HG03025 (cell line): ENCODE measurements around the gene GSS.

ENCODE experiments used
- ATAC-seq: cut with Tn5 transposase; IDR thresholded peaks from one replicate; pipeline ENCODE4 v1.9.1; 2021; ENCODE audit warnings: mild to moderate bottlenecking, moderate library complexity; ENCODE audit not compliant: unreplicated experiment, low FRiP score

The GSS gene

DNA sequence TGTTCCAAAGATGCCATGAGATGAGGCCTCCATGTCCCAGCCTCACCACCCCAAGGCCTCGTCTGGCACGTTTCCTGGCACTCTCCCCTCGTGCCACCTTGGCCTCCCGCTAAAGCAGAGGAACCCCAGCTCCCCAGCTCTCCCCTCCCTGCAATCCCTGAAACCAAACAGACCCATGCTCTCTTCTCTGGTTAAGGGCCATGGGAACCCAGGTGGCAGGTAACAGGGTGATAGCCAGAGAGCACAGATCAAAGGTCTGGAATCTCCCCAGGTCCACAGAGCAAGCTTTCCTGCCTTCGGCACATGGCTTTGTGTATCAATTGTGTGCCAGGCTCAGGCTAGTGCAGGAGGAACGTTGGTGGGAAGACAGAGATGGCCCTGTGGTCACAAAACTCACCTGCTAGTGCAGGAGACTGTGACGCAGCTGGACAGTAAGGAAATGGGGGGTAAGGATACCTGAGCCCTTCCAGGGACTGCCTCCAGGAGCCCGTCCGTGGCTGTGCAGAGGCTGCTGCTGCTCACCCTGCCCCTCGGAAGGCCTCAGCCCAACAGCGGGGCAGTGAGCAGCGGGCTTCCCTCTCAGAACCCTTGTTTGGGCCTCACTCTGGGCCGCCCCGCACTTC, 39.0 kb upstream of the GSS start:
- ATAC-seq = no peak

DNA sequence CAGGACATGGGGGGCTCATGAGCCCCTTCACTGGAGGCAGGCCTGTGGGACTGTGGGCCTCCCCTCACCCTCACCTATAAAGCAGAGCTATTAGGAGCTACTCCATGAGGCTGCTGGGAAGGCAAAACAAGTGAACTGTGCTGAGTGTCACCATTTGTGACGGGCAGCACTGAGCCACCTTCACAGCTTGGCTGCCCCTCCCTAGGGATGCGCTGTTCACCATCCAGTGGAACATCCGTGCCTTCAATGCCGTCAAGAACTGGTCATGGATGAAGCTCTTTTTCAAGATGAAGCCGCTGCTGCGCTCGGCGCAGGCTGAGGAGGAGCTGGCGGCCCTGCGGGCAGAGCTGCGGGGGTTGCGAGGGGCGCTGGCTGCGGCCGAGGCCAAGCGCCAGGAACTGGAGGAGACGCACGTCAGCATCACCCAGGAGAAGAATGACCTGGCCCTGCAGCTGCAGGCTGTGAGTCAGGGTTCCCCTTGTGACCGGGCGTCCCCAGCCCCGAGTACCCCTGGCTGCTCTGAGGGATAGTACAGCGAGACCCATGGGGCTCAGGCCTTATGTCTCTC, 38.4 kb upstream of the GSS start:
- ATAC-seq = no peak

DNA sequence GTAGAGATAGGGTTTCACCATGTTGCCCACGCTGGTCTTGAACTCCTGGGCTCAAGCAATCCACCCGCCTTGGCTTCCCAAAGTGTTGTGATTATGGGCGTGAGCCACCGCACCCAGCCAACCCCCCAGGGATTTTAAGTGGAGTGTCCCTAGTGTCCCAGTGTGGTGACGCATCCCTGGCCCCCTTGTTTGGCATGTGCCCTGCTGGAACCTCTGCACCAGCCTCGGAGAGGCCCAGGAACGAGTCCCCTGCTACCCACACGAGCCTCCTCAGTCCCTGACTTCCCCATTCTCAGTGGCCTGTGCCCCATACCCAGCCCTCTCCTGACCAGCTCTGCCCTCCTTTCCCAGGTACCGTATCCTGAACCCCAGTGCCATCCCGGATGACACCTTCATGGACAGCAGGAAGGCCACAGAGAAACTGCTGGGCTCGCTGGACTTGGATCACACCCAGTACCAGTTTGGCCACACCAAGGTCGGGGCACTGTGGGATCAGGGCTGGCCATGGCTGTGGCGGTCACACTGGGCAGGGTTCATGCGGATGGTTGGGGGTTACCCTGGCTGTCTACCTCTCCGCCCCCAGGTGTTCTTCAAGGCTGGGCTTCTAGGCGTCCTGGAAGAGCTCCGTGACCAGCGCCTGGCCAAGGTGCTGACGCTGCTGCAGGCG, 37.3 kb upstream of the GSS start:
- no peak for ATAC-seq

DNA sequence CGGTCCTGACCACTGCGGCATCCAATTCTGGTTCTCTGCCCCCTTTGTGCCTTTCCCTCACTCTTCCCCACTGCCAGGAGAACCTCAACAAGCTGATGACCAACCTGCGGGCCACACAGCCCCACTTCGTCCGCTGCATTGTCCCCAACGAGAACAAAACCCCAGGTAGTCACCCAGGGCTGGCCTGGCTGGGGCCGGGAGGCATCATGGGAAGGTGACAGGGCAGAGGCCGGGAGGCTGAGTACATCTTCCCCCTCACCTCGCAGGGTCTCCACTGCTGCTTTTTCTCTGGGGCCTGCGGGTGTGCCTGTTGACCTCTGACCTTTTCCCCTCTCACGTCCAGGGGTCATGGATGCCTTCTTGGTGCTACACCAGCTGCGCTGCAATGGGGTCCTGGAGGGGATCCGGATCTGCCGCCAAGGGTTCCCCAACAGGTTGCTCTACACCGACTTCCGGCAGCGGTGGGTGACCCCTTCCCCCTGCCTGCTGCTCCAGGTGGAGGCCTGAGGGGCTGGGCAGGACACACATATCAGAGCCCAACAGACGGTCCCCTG, 35.1 kb upstream of the GSS start:
- no peak for ATAC-seq

DNA sequence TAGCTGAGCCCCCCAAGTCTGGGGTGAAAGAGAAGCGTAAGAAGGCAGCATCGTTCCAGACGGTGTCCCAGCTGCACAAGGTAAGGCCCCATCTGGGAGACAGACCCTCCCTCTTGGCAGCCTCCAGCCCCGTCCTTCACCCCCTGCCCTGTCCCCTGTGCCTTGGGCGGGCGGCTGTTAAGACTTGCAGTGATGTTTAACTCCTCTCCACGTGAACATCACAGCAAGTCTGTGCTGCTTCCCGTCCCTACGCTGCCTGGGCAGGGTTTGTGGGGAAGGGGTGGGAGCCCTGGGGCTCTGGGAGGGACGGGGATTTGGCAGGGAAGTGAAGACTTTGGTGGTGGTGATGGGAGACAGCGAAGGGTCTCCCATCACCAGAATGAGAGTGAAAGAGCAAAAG, 34.6 kb upstream of the GSS start:
- ATAC-seq = no peak

DNA sequence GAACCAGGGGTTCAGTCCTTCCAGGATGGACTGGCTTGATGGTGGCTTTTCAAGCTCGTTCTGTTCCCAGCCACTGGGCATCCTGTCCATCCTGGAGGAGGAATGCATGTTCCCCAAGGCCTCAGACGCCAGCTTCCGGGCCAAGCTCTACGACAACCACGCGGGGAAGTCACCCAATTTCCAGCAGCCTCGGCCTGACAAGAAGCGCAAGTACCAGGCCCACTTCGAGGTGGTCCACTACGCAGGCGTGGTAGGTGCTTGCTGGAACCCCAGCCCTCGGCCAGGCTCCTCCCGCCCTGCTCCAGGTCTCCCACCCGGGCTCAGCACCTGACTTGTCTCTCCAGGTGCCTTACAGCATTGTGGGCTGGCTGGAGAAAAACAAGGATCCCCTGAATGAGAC, 34.1 kb upstream of the GSS start:
- ATAC-seq = no peak

DNA sequence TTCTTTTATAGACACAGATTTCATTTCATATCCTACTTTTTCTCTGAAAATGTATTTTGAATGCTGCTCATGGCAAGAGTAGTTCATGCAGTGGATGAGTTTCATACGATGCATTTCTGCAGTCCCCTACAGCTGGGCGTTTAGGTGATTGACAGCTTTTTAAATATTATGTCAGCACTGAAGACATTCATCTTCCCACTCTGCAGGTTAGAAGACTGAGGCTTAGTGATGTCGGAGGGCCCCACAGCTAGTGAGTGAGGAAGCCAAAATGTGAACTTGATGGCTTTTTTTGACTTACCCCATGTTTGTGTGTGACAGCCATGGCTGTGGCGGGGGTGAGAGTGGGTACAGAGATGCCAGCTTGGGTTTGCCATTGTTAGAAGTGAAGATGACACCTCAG, 33.5 kb upstream of the GSS start:
- no peak for ATAC-seq

DNA sequence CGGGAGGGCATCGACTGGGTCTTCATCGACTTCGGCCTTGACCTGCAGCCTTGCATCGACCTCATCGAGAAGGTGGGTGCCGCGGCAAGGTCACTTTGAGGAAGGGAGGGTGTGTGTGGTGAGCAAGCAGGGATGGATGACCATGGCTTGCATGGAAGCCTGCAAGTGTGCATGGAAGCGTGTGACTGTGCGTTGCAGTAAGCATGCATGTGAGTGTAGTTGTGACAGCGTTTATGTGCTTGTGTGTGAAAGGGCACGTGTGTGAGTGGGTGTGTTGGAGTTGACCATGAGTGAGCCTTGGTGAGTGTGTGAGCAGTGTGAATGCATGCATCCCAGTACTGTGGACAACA, 32.6 kb upstream of the GSS start:
- no peak for ATAC-seq

DNA sequence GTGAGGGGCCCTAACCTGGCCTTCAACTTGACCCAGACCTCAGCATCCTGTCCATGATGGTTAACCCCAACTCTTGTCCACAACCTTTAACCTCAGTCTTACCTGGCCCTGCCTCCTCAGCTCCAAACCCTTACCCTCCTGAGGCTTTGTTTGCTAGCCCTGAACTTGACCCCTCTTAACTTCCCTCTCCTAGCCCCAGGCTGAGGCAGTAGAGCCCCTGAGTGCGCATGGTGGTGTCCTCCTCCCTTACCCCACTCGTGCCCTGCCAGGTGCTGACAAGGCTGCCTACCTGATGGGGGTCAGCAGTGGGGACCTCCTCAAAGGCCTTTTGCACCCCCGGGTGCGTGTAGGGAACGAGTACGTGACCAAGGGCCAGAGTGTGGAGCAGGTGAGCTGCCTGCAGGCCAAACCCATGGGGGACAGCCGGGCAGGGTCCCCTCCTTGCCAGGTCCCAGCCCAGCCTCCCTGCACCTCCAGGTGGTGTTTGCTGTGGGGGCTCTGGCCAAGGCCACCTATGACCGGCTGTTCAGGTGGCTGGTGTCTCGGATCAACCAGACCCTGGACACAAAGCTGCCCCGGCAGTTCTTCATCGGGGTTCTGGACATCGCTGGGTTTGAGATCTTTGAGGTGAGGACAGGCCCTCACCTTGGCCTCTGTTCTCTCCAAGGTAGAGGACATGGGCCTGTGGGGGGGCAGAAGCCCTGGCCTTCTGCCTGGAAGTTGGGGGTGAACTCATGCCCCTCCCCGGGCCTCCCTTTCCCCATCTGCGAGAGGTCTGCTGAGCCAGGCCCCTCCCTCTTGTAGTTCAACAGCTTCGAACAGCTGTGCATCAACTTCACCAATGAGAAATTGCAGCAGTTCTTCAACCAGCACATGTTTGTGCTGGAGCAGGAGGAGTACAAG, 31.9 kb upstream of the GSS start:
- ATAC-seq = no peak

DNA sequence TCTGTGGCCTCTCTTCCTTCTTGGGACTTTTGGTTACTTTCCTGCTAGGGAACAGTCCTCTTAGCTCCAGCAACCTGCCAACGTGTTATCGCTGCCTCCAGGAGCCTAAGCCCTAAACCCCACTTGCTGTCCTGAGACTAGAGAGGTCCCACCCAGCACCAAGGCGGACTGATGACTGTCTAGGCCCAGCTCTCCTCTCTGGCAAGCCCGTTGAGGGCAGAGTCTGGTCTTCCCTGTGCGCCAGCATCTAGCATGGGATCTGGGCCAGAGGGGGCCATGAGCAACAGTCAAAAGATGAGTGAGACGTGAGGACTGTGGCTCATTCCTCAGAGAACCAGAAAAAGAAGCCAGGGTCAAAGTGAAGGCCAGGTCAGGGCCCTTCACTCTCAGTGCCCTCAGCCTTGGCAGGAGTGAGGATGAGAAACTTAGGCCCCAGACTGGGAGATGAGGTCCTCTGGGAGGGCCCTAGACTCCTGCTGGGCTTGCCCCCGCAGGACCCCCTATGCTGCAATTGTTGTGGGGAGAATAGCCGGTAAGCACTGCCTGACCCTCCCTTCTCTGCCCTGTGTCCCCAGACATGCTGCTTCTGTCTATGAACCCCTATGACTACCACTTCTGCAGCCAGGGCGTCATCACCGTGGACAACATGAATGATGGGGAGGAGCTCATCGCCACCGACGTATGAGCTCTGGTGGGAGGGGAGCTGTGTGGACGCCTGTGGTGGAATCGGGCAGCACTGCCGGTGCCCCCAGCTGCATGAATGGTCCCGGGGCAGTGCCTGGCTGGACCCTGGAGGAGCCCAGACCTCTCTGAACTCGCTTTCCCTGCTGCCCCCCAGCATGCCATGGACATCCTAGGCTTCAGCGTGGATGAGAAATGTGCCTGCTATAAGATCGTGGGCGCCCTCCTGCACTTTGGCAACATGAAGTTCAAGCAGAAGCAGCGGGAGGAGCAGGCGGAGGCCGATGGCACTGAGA, 31.0 kb upstream of the GSS start:
- ATAC-seq = no peak

DNA sequence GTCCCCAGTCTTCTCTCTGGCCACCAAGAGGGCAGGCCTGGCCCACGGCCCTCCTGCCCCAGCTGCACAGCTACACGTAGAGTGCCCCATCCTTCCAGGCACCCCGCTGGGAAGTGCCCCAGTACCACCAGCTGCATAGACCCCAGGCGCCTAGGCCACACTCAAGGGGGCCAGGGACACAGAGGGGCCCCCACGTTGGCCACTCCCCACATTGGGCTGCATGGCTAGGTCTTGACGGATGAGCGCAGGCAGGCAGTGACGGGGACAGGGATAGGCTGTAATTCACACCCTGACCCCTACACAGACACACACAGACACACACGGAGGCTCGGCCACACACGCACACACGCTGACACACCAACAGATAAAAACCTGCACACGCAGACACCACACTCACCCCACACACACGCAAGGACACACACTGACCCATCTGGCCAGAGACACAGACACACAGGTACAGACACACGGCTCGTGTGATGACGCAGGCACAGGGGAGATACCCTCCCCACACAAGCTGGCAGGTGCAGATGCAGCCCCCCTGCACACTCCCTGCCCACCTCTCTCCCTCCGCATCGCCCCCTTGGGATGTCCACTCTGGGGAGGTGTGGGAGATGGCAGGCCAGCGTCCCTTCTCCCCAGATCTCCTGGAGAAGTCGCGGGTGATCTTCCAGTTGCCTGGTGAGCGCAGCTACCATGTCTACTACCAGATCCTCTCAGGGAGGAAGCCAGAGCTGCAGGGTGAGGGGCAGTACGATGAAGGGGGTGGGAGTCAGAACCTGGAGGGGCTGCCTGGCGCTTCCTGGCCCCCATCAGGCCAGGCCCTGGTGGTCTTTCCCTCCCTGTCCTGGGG, 30.1 kb upstream of the GSS start:
- ATAC-seq = no peak

DNA sequence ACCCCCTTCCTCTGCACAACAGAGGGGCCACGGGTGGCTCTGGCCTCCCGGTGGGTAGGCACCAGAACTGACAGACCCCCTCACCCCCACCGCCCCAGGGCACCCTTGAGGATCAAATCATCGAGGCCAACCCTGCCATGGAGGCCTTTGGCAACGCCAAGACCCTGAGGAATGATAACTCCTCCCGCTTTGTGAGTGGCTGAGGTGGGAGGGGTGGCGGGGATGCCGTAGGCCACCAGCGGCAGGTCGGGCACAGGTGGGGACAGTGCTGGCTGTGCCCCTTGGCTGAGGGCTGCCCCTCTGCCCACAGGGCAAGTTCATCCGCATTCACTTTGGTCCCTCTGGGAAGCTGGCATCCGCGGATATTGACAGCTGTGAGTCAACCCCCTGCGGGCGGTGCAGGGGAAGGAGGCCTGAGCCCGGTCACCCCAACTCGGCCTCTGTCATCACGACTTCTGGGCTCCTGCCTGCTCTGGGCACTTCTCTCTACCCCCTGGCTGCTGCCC, 29.2 kb upstream of the GSS start:
- ATAC-seq = no peak

DNA sequence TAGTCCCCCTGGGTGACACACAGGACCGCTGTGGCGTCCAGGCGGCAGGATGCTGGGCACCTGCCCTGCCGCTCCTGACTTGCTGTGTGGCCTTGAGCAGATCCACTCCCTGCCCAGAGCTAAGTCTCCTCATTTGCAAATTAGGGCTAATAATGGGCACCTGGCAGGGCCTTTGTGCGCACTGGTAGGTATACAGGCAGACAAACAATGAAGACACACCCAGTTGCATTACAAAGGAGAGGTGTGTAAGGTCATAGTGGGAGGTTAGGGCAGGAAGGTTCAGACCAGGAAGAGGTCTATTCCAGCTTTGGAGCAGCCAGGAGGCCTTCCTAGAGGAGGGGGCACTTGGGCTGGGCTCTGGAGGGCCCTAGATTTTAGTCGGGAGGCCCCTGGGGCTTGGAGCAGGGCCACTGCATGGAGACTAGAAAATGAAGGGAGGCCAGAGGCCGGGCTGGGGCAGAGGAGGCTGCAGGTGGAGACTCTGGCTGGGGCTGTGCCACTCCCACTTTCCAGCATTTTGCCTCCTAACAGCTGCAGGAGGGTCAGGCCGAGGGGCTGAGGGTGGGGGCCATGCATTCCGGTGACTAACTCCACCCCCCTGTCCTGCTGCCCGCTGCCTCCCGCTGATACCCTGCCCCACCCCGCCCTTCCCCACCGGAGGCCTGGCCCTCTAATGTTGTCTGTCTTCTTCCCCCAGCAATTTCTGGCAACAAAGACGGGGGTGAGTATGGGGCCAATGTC, 28.6 kb upstream of the GSS start:
- ATAC-seq = no peak

DNA sequence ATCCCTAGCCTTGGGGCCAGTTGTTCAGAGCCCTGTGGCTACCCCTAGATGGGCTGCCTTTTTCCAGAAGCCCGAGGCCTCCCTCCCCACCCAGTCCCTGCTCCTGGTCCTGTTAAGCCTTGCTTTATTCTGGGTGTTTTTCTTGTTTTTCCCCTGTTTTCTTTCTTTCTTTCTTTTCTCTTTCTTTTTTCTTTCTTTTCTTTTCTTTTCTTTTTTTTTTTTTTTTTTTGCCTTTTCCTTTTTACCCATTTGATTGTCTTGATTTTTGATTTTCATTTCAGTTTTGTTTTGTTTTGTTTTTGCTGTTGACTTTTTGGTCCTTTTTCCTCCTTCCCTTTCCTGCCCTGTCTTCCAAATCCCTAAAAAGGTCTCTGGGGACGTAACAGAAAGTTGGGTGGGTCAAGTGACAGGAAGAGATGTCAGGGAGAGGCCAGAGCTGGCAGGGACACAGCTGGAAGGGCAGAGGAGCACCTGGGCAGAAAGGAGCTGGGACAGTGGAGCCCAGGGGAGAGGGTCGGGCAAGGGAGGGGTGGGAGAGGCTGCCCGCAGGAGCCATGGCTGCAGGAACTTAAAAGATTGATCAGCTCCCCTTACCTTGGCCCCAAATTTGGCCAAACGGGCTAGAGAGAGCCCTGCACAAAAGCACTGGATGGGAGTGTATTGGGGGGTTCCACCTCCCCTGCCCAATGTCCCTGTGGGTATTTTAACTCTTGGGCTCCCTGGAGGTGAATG, 27.6 kb upstream of the GSS start:
- ATAC-seq = no peak

DNA sequence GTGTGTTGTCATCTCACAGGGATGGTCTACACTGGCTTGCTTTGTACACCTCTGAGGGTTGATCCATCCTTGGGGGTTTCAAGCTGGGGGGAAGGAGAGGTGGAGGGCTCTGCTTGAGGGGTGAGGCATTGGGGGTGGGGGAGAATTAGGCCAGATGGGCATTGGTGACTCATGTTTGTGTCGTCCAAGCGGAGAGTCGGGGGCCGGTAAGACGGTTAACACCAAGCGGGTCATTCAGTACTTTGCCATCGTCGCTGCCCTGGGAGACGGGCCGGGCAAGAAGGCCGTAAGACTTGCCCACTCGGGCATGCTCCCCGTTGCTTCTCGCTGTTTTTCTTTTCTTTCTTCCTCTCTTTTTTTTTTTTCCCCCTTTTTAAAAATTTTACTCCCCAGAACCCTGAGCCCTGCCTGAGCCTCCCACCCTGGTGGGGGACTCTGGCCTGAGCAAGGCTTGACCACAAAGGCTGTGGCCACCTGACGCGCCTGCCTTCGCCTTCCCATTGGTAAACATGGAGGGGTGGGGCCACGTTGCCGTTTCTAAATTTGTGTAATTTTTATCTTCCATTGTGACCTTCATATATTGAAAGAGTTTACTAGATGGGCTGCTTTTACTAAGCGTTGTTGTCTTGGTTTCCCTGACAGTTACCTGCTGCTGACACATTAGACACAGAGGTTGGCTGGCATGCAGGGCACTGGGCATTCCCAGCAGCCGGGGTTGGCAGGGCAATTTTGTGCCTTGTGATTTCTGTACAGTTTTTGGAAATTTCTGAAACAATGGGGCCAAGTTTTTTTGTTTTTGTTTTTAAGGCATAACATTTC, 26.9 kb upstream of the GSS start:
- ATAC-seq = no peak

DNA sequence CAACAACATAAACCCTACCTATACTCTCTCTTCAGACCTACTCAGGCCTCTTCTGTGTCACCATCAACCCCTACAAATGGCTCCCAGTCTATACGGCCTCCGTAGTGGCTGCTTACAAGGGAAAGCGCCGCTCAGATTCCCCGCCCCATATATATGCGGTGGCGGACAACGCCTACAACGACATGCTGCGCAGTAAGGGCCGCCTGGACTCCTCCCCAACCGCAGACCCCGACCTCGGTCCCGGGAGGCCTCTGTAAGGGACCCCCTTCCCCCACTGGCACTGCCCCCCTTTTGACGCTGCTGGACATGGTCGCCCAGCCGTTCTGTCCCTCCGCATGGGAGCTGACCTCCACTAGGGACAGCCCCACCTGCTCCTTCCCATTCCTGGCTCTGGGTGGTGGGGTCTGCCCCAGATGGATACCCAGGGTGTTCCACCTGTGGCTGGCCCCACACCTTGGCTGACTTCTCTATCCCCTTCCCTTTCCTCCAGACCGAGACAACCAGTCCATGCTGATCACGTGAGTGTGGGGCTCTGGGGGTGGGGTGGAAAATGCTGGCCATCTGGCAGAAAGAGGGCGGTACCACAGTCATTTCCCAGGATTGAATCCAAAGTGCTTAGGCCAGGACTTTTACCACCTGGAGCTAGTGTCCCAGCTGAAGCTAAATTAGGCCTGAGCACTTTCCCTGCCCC, 25.1 kb upstream of the GSS start:
- no peak for ATAC-seq
